Trophoblast cell (in vitro differentiated cells and primary cell): ENCODE data around the gene GNA12.
"Not testable (repeated sequence)": the region's sequence is repeated elsewhere in the genome, so short reads cannot be mapped to it uniquely, and the experiment has no call there.

ENCODE experiments used
- DNase-seq, 2 donors: peaks; one replicate each; pipeline ENCODE4 v3.0.0-alpha.2; 2016
- H2AFZ ChIP-seq: 2 replicates; pipeline ENCODE4 v1.6.1; 2013; ENCODE audit warnings: low read length, moderate library complexity, mild to moderate bottlenecking; ENCODE audit not compliant: insufficient read depth, poor library complexity
- H2AK5ac ChIP-seq: 2 replicates; pipeline ENCODE4 v1.6.1; 2013; ENCODE audit warnings: mild to moderate bottlenecking, low read length
- H2BK120ac ChIP-seq: 2 replicates; pipeline ENCODE4 v1.6.1; 2013; ENCODE audit warnings: low read length, mild to moderate bottlenecking, moderate library complexity; ENCODE audit not compliant: insufficient read depth, poor library complexity
- H2BK12ac ChIP-seq: 2 replicates; pipeline ENCODE4 v1.6.1; 2013; ENCODE audit warnings: mild to moderate bottlenecking, low read length, moderate library complexity
- H2BK5ac ChIP-seq: 2 replicates; pipeline ENCODE4 v1.6.1; 2013; ENCODE audit warnings: low read length, low read depth, moderate library complexity, mild to moderate bottlenecking; ENCODE audit not compliant: poor library complexity
- H3K14ac ChIP-seq: 2 replicates; pipeline ENCODE4 v1.6.1; 2013; ENCODE audit warnings: mild to moderate bottlenecking, low read length
- H3K18ac ChIP-seq: 2 replicates; pipeline ENCODE4 v1.6.1; 2013; ENCODE audit warnings: mild to moderate bottlenecking, low read length
- H3K23ac ChIP-seq: 2 replicates; pipeline ENCODE4 v1.6.1; 2013; ENCODE audit warnings: low read length
- H3K27ac ChIP-seq: 2 replicates; pipeline ENCODE4 v1.5.1; 2013; ENCODE audit warnings: low read depth, mild to moderate bottlenecking, inconsistent platforms, low read length, moderate library complexity
- H3K27me3 ChIP-seq: 2 replicates; pipeline ENCODE4 v1.6.1; 2013; ENCODE audit warnings: inconsistent platforms, mild to moderate bottlenecking, low read length, moderate library complexity; ENCODE audit not compliant: insufficient read depth
- H3K36me3 ChIP-seq, 2 experiments: 1 replicate in 1 of 2; 2 replicates in 1 of 2; pipeline ENCODE4 v1.6.1; 2013; ENCODE audit warnings: low read length in 2 of 2, mild to moderate bottlenecking in 2 of 2, moderate library complexity in 1 of 2; ENCODE audit not compliant: insufficient read depth in 2 of 2, control insufficient read depth in 1 of 2
- H3K4ac ChIP-seq: 2 replicates; pipeline ENCODE4 v1.6.1; 2013; ENCODE audit warnings: low read depth, mild to moderate bottlenecking, low read length, moderate library complexity
- H3K4me1 ChIP-seq, 2 experiments: 1 replicate in 1 of 2; 2 replicates in 1 of 2; pipeline ENCODE4 v1.6.1; 2013; ENCODE audit warnings: low read length in 2 of 2, mild to moderate bottlenecking in 2 of 2, moderate library complexity in 1 of 2; ENCODE audit not compliant: insufficient read depth in 2 of 2, control insufficient read depth in 1 of 2
- H3K4me2 ChIP-seq: 2 replicates; pipeline ENCODE4 v1.6.1; 2013; ENCODE audit warnings: inconsistent platforms, mild to moderate bottlenecking, low read length, moderate library complexity
- H3K4me3 ChIP-seq: 2 replicates; pipeline ENCODE4 v1.5.1; 2013; ENCODE audit warnings: mild to moderate bottlenecking, low read depth, low read length, inconsistent platforms
- H3K79me1 ChIP-seq: one replicate; pipeline ENCODE4 v1.6.1; 2013; ENCODE audit warnings: low read length
- H3K79me2 ChIP-seq: 2 replicates; pipeline ENCODE4 v1.6.1; 2013; ENCODE audit warnings: low read length, mild to moderate bottlenecking; ENCODE audit not compliant: control insufficient read depth, insufficient read depth, poor library complexity
- H3K9ac ChIP-seq: 2 replicates; pipeline ENCODE4 v1.6.1; 2013; ENCODE audit warnings: mild to moderate bottlenecking, low read length
- H3K9me3 ChIP-seq: 2 replicates; pipeline ENCODE4 v1.6.1; 2013; ENCODE audit warnings: low read depth, mild to moderate bottlenecking, control low read depth, inconsistent platforms, low read length; ENCODE audit not compliant: insufficient read depth
- H4K12ac ChIP-seq: 2 replicates; pipeline ENCODE4 v1.6.1; 2013; ENCODE audit warnings: low read depth, mild to moderate bottlenecking, low read length, moderate library complexity
- H4K8ac ChIP-seq: 2 replicates; pipeline ENCODE4 v1.6.1; 2013; ENCODE audit warnings: low read depth, mild to moderate bottlenecking, low read length, moderate library complexity
- H4K91ac ChIP-seq: one replicate; pipeline ENCODE4 v1.6.1; 2013; ENCODE audit warnings: low read depth, mild to moderate bottlenecking, low read length, moderate library complexity
- WGBS: extraction: QIAGEN DNeasy Blood & Tissue Kit; methylation state at CpG from one replicate; pipeline ENCODE4 v1.1.7; 2013; ENCODE audit warnings: missing lambda C conversion rate; ENCODE audit not compliant: insufficient read length, insufficient coverage; ENCODE audit errors: extremely low coverage; 5-methylcytosine and 5-hydroxymethylcytosine counted together

The GNA12 gene

GRCh38 chr7:2725178-2726105 lies 118.7 kb downstream of the GNA12 start:
- Histone ChIP-seq H2BK12ac (no peak overlapping the region), H3K27ac (no peak overlapping the region), H3K27me3 (no peaks in the 10 kb centered on the region), H2BK120ac (no peak overlapping the region), H4K8ac (no peak overlapping the region), H3K23ac (no peak overlapping the region), H3K79me2 (peaks cover 7% of the 10 kb centered on the region), H2BK5ac (no peak overlapping the region), H4K12ac (no peak overlapping the region), H2AK5ac (no peak overlapping the region), H3K4ac (no peak overlapping the region), H3K4me2 (no peak overlapping the region), H3K18ac (peak overlapping the region; percentile 35), H3K9ac (no peak overlapping the region), H3K9me3 (peaks cover 2% of the 10 kb centered on the region), H4K91ac (no peak overlapping the region), H3K4me3 (no peak overlapping the region), H3K14ac (no peak overlapping the region), H3K4me1 (peaks cover 18% of the 10 kb centered on the region in 2 experiments), H3K79me1 (peaks cover 11% of the 10 kb centered on the region), H3K36me3 (peaks cover 58 to 69% of the 10 kb centered on the region in 2 experiments), H2AFZ (no peak overlapping the region)
- no CpG with 5 or more reads among the region's 34 CpGs for WGBS
- DNase-seq: no peak

GRCh38 chr7:2724453-2725177 lies 119.5 kb downstream of the GNA12 start:
- no peak overlapping the region for H3K4me2 ChIP-seq
- H3K79me2 ChIP-seq: peaks cover 3% of the 10 kb centered on the region
- no peak overlapping the region for H3K9ac ChIP-seq
- H4K12ac ChIP-seq: no peak overlapping the region
- H3K36me3 ChIP-seq: peaks cover 57 to 66% of the 10 kb centered on the region in 2 experiments
- no peak overlapping the region for H4K8ac ChIP-seq
- H3K9me3 ChIP-seq: no peaks in the 10 kb centered on the region
- peaks cover 10% of the 10 kb centered on the region in 2 experiments for H3K4me1 ChIP-seq
- H2BK120ac ChIP-seq: no peak overlapping the region
- H2AK5ac ChIP-seq: no peak overlapping the region
- WGBS: no CpG with 5 or more reads among the region's 31 CpGs
- no peak overlapping the region for H3K27ac ChIP-seq
- no peaks in the 10 kb centered on the region for H3K27me3 ChIP-seq
- no peak overlapping the region for H3K4ac ChIP-seq
- no peak overlapping the region for H4K91ac ChIP-seq
- peak overlapping the region; percentile 28 for H3K18ac ChIP-seq
- H3K79me1 ChIP-seq: peaks cover 4% of the 10 kb centered on the region
- H2AFZ ChIP-seq: no peak overlapping the region
- no peak overlapping the region for H2BK12ac ChIP-seq
- no peak overlapping the region for H3K23ac ChIP-seq
- no peak overlapping the region for H3K14ac ChIP-seq
- no peak overlapping the region for H3K4me3 ChIP-seq
- H2BK5ac ChIP-seq: no peak overlapping the region
- DNase-seq: no peak

GRCh38 chr7:2724036-2724435 lies 120.1 kb downstream of the GNA12 start:
- H2AFZ ChIP-seq, H3K18ac ChIP-seq, H3K4me1 ChIP-seq, H2BK120ac ChIP-seq, H4K8ac ChIP-seq, H2BK5ac ChIP-seq, H4K12ac ChIP-seq, DNase-seq, H2BK12ac ChIP-seq, H4K91ac ChIP-seq, H3K4me2 ChIP-seq, H3K4me3 ChIP-seq, H3K79me2 ChIP-seq, H3K79me1 ChIP-seq, H3K27me3 ChIP-seq, H3K14ac ChIP-seq, H3K23ac ChIP-seq, H3K9me3 ChIP-seq, H3K27ac ChIP-seq, H2AK5ac ChIP-seq, H3K9ac ChIP-seq, H3K4ac ChIP-seq: not testable (repeated sequence)
- peaks cover 57 to 65% of the 10 kb centered on the region in 2 experiments for H3K36me3 ChIP-seq
- WGBS: no CpG with 5 or more reads among the region's 15 CpGs

- Histone ChIP-seq H3K36me3 (peaks cover 62 to 67% of the 10 kb centered on the region in 2 experiments), H3K23ac (no peak overlapping the region), H3K79me2 (no peaks in the 10 kb centered on the region), H2BK5ac (no peak overlapping the region), H3K9me3 (no peaks in the 10 kb centered on the region), H3K18ac (no peak overlapping the region), H2BK120ac (no peak overlapping the region), H3K9ac (no peak overlapping the region), H3K27ac (no peak overlapping the region), H3K4me1 (no peaks in the 10 kb centered on the region), H3K79me1 (no peaks in the 10 kb centered on the region), H4K91ac (no peak overlapping the region), H3K4ac (no peak overlapping the region), H2BK12ac (no peak overlapping the region), H3K4me3 (no peak overlapping the region), H3K14ac (no peak overlapping the region), H3K27me3 (no peaks in the 10 kb centered on the region), H4K8ac (no peak overlapping the region), H2AK5ac (no peak overlapping the region), H4K12ac (no peak overlapping the region), H3K4me2 (no peak overlapping the region), H2AFZ (no peak overlapping the region)
- no CpG with 5 or more reads among the region's 23 CpGs for WGBS
- DNase-seq: no peak
These were observed 120.8 kb downstream of the GNA12 start for GRCh38 chr7:2723138-2723850.
